HepG2 (cell line): ENCODE measurements around the gene NOL4L. TPM values are rescaled to one million over a fixed set of nuclear protein-coding genes. Genes with fewer than 3 reads are reported as not detected.

ENCODE experiments used
- CHD2 ChIP-seq: IDR thresholded peaks from 2 replicates; pipeline ENCODE4 v1.6.1; 2011; ENCODE audit warnings: low read depth, low read length, improper control_type of control experiment
- DMAP1 ChIP-seq: IDR thresholded peaks from 2 replicates; pipeline ENCODE4 v1.6.1; 2016
- GATAD1 ChIP-seq: IDR thresholded peaks from 2 replicates; pipeline ENCODE4 v1.6.1; 2016; ENCODE audit warnings: missing genetic modification reagents, missing compliant biosample characterization
- GTF2F1 ChIP-seq: fragments of 150-350 bp; IDR thresholded peaks from 2 replicates; pipeline ENCODE4 v1.6.1; 2014; ENCODE audit warnings: low read length
- NFIB ChIP-seq: sonication (generic); formaldehyde crosslinking; IDR thresholded peaks from 2 replicates; pipeline ENCODE4 v1.9.0; 2021; ENCODE audit warnings: missing genetic modification reagents, mild to moderate bottlenecking, borderline replicate concordance
- SNAPC2 ChIP-seq: sonication (generic); formaldehyde crosslinking; IDR thresholded peaks from 2 replicates; pipeline ENCODE4 v1.8.1; 2022; ENCODE audit warnings: mild to moderate bottlenecking, missing genetic modification reagents
- TCF12 ChIP-seq, 2 experiments: fragments of 450-650 bp in 1 of 2; sonication (generic) in 1 of 2; formaldehyde crosslinking in 1 of 2; IDR thresholded peaks; 2 replicates each; pipeline versions ENCODE4 v1.6.1 to v1.8.0; 2017 to 2022; ENCODE audit warnings: antibody characterized with exemption in 1 of 2, mild to moderate bottlenecking in 1 of 2, missing genetic modification reagents in 1 of 2, moderate library complexity in 1 of 2
- ZMYM4 ChIP-seq: sonication (generic); formaldehyde crosslinking; IDR thresholded peaks from 2 replicates; pipeline ENCODE4 v1.8.1; 2023; ENCODE audit warnings: mild to moderate bottlenecking, missing genetic modification reagents
- ZNF530 ChIP-seq: sonication (generic); formaldehyde crosslinking; IDR thresholded peaks from 2 replicates; pipeline ENCODE4 v1.5.0; 2020; ENCODE audit warnings: low read depth, mild to moderate bottlenecking, missing genetic modification reagents
- ZNF660 ChIP-seq: sonication (generic); formaldehyde crosslinking; IDR thresholded peaks from 2 replicates; pipeline ENCODE4 v1.5.1; 2020; ENCODE audit warnings: mild to moderate bottlenecking, low read depth, missing genetic modification reagents, borderline replicate concordance
- ZNF788 ChIP-seq: sonication (generic); formaldehyde crosslinking; IDR thresholded peaks from 2 replicates; pipeline ENCODE4 v1.5.0; 2020; ENCODE audit warnings: mild to moderate bottlenecking, missing genetic modification reagents, borderline replicate concordance
- polyA plus RNA-seq, 8 experiments: library from polyadenylated mRNA; depleted of rRNA in 3 of 8; stranded (reverse) in 7 of 8; unstranded in 1 of 8; fragments of >200 nt; fragmentation: Illumina TruSeq in 4 of 8; extraction: Trizol in 4 of 8; gene quantifications; 2 replicates each; pipeline versions ENCODE4 v1.2.1 to v1.2.3, GENCODE V29; 2011 to 2016; ENCODE audit warnings: low read depth in 4 of 8, missing spikeins in 1 of 8, mixed read lengths in 1 of 8; ENCODE audit not compliant: insufficient read depth in 1 of 8
- total RNA-seq, 5 experiments: library from RNA; depleted of rRNA; stranded (reverse); fragments of >200 nt; fragmentation: Illumina TruSeq; extraction: Trizol; gene quantifications; 2 replicates each; pipeline ENCODE4 v1.2.3, GENCODE V29; 2016; ENCODE audit warnings: low read depth in 1 of 5
- TF ChIP-seq, protein P1 (sequence below): sonication (generic); formaldehyde crosslinking; IDR thresholded peaks from 2 replicates; pipeline ENCODE4 v1.4.0; 2020; ENCODE audit warnings: mild to moderate bottlenecking, missing genetic modification reagents
- TF ChIP-seq, protein P2 (sequence below): sonication (generic); formaldehyde crosslinking; IDR thresholded peaks from 2 replicates; pipeline ENCODE4 v1.8.0; 2022; ENCODE audit warnings: mild to moderate bottlenecking, missing genetic modification reagents, moderate library complexity
- TF ChIP-seq, protein P3 (sequence below), 2 experiments: sonication (generic) in 1 of 2; formaldehyde crosslinking in 1 of 2; IDR thresholded peaks; 2 replicates each; pipeline versions ENCODE4 v1.4.0 to v1.6.1; 2018 to 2020; ENCODE audit warnings: missing genetic modification reagents in 2 of 2, borderline replicate concordance in 1 of 2, low read depth in 1 of 2, mild to moderate bottlenecking in 1 of 2, missing biosample characterization in 1 of 2
- TF ChIP-seq, protein P4 (sequence below): sonication (generic); formaldehyde crosslinking; IDR thresholded peaks from 2 replicates; pipeline ENCODE4 v1.5.1; 2020; ENCODE audit warnings: mild to moderate bottlenecking, missing genetic modification reagents
- TF ChIP-seq, protein P5 (sequence below): IDR thresholded peaks from 2 replicates; pipeline ENCODE4 v1.4.0; 2020; ENCODE audit warnings: mild to moderate bottlenecking, missing genetic modification reagents

Gene NOL4L
- total and polyA plus RNA-seq, 2 of the 13 experiments (the other 11 are each of a cell fraction or from before 2014, with no cell fraction given): 16.6 to 35.4 TPM

DNA sequence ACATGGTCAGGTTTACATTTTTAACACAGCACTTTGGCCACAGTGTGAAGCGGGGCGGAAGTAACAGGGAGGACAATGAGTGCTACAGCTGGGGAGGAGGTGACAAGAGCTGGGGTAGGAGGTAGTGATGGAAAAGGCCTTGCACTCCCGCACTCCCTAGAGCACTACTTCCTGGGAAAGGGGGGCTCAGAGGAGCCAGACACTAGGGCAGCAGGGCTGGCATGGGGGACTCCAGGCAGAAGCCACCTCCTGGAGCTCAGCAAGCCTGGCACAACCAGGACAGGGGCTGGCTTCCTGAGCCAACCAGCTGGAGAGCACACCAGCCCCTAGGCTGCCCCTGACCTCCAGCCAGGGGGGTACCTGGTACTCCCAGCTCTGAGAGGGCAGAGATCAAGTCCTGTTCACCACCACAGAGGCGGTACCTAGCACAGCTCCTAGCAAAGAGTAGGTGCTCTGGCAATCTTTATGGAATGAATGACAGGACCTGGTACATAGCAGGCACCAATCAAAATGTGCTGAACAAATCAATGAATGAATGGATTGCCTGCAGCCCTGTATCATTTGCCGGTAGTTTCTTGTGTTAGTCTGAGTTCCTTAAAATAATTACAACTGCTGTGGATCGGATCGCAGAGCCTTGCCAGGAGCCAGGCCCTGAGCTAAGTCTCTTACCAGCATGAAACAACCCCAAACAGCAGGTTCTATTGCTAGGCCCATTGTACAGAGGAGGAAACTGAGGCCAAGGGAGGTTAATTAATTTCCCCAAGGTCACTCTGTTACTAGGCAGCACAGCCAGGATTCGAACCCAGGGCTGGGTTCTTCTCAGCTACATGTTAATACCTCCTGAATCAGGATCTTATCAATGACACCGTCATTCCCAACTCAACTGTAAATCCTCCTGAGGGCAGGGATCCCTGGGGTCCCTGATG is 15.5 kb downstream of the NOL4L start (continued):
- TF ChIP-seq TCF12 (IDR thresholded peaks at IDR 0.05) (no peak), TCF12 (CRISPR knock-in tag; IDR thresholded peaks at IDR 0.05) (0 out of 2 replicates have a peak, but pooled peaks have one; percentile 30), GATAD1 (CRISPR knock-in tag) (no peak), CHD2 (no peak), DMAP1 (CRISPR knock-in tag) (no peak), ZNF660 (CRISPR knock-in tag) (no peak), ZNF788 (CRISPR knock-in tag) (0 out of 2 replicates have a peak, but pooled peaks have one; percentile 22), GTF2F1 (no peak), NFIB (no peak), SNAPC2 (CRISPR knock-in tag) (no peak), ZNF530 (no peak), ZMYM4 (peak; percentile 11; the same call in 1 of the 2 replicates)
- TF ChIP-seq, protein P1, sequence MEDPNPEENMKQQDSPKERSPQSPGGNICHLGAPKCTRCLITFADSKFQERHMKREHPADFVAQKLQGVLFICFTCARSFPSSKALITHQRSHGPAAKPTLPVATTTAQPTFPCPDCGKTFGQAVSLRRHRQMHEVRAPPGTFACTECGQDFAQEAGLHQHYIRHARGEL (CRISPR knock-in tag): no peak
- TF ChIP-seq, protein P2, sequence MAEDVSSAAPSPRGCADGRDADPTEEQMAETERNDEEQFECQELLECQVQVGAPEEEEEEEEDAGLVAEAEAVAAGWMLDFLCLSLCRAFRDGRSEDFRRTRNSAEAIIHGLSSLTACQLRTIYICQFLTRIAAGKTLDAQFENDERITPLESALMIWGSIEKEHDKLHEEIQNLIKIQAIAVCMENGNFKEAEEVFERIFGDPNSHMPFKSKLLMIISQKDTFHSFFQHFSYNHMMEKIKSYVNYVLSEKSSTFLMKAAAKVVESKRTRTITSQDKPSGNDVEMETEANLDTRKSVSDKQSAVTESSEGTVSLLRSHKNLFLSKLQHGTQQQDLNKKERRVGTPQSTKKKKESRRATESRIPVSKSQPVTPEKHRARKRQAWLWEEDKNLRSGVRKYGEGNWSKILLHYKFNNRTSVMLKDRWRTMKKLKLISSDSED (CRISPR knock-in tag): no peak
- TF ChIP-seq, protein P3, sequence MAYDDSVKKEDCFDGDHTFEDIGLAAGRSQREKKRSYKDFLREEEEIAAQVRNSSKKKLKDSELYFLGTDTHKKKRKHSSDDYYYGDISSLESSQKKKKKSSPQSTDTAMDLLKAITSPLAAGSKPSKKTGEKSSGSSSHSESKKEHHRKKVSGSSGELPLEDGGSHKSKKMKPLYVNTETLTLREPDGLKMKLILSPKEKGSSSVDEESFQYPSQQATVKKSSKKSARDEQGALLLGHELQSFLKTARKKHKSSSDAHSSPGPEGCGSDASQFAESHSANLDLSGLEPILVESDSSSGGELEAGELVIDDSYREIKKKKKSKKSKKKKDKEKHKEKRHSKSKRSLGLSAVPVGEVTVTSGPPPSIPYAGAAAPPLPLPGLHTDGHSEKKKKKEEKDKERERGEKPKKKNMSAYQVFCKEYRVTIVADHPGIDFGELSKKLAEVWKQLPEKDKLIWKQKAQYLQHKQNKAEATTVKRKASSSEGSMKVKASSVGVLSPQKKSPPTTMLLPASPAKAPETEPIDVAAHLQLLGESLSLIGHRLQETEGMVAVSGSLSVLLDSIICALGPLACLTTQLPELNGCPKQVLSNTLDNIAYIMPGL (CRISPR knock-in tag; IDR thresholded peaks at IDR 0.05; ENCODE audit: borderline replicate concordance in 1 of 2, low read depth in 1 of 2): no peak
- TF ChIP-seq, protein P4, sequence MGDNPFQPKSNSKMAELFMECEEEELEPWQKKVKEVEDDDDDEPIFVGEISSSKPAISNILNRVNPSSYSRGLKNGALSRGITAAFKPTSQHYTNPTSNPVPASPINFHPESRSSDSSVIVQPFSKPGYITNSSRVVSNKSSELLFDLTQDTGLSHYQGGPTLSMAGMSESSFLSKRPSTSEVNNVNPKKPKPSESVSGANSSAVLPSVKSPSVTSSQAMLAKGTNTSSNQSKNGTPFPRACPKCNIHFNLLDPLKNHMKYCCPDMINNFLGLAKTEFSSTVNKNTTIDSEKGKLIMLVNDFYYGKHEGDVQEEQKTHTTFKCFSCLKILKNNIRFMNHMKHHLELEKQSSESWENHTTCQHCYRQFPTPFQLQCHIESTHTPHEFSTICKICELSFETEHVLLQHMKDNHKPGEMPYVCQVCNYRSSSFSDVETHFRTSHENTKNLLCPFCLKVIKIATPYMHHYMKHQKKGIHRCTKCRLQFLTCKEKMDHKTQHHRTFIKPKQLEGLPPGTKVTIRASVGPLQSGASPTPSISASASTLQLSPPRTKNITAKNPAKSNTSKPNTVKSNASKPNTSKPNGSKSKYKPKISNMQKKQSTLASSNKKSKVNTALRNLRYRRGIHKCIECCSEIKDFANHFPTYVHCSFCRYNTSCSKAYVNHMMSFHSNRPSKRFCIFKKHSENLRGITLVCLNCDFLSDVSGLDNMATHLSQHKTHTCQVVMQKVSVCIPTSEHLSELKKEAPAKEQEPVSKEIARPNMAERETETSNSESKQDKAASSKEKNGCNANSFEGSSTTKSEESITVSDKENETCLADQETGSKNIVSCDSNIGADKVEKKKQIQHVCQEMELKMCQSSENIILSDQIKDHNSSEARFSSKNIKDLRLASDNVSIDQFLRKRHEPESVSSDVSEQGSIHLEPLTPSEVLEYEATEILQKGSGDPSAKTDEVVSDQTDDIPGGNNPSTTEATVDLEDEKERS (CRISPR knock-in tag): no peak
- TF ChIP-seq, protein P5, sequence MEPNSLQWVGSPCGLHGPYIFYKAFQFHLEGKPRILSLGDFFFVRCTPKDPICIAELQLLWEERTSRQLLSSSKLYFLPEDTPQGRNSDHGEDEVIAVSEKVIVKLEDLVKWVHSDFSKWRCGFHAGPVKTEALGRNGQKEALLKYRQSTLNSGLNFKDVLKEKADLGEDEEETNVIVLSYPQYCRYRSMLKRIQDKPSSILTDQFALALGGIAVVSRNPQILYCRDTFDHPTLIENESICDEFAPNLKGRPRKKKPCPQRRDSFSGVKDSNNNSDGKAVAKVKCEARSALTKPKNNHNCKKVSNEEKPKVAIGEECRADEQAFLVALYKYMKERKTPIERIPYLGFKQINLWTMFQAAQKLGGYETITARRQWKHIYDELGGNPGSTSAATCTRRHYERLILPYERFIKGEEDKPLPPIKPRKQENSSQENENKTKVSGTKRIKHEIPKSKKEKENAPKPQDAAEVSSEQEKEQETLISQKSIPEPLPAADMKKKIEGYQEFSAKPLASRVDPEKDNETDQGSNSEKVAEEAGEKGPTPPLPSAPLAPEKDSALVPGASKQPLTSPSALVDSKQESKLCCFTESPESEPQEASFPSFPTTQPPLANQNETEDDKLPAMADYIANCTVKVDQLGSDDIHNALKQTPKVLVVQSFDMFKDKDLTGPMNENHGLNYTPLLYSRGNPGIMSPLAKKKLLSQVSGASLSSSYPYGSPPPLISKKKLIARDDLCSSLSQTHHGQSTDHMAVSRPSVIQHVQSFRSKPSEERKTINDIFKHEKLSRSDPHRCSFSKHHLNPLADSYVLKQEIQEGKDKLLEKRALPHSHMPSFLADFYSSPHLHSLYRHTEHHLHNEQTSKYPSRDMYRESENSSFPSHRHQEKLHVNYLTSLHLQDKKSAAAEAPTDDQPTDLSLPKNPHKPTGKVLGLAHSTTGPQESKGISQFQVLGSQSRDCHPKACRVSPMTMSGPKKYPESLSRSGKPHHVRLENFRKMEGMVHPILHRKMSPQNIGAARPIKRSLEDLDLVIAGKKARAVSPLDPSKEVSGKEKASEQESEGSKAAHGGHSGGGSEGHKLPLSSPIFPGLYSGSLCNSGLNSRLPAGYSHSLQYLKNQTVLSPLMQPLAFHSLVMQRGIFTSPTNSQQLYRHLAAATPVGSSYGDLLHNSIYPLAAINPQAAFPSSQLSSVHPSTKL: no peak
